Activated naive CD8-positive, alpha-beta T cell treated with anti-CD3 and anti-CD28 coated beads, Interleukin-2, amount 50 U/mL, for 16 hours (primary cell): Measurements from ENCODE around the gene FRMD6.

Source experiments
- DNase-seq: peaks from one replicate; pipeline ENCODE4 v3.0.0-alpha.2; 2020; ENCODE audit warnings: low read depth, low spot score

Gene FRMD6

GRCh38 chr14:51776102-51776894 is 124.6 kb downstream of the FRMD6 start:
- DNase-seq: no peak

GRCh38 chr14:51780006-51780692 is 128.4 kb downstream of the FRMD6 start:
- peak; percentile 42 for DNase-seq
